ENCODE measurements around the gene GRWD1.
A peak's percentile ranks its signal among the peaks of the same experiment; 100 is the strongest.

GRWD1 gene

GRCh38 chr19:48493718-48494401 is 48.1 kb downstream of the GRWD1 start:
- Histone ChIP-seq H3K27me3 (peaks cover 51% of the 10 kb centered on the region), H3K9me3 (no peaks in the 10 kb centered on the region), H3K36me3 (no peaks in the 10 kb centered on the region), H3K4me1 (0 out of 2 replicates have a peak, but pooled peaks cover 2% of the 10 kb centered on the region), H3K4me3 (ENCODE audit: low read depth, low read length) (peak overlapping the region; percentile 41)
- no peak for DNase-seq
- TF ChIP-seq, protein P1, sequence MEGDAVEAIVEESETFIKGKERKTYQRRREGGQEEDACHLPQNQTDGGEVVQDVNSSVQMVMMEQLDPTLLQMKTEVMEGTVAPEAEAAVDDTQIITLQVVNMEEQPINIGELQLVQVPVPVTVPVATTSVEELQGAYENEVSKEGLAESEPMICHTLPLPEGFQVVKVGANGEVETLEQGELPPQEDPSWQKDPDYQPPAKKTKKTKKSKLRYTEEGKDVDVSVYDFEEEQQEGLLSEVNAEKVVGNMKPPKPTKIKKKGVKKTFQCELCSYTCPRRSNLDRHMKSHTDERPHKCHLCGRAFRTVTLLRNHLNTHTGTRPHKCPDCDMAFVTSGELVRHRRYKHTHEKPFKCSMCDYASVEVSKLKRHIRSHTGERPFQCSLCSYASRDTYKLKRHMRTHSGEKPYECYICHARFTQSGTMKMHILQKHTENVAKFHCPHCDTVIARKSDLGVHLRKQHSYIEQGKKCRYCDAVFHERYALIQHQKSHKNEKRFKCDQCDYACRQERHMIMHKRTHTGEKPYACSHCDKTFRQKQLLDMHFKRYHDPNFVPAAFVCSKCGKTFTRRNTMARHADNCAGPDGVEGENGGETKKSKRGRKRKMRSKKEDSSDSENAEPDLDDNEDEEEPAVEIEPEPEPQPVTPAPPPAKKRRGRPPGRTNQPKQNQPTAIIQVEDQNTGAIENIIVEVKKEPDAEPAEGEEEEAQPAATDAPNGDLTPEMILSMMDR (IDR thresholded peaks at IDR 0.05; ENCODE audit: low read depth, low read length), result no peak

DNA sequence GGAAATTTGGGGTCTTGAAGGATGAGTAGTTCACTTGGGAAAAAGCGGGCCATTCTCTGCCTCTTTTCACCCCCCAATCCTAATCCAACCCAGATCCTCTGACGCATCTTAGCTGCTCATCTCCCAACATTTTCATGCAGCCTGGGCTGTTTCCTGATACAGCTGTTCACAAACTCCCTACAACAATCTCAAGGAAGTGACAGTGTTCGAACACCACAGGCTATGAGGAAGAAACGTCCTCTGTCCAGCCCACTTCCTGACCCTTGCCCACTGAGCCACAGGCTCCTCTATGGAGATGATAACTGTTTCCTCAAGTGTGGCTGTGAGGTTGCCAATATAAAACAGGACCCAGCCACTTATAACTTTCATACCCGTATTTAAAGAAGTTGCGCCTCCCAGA is 49.6 kb downstream of the GRWD1 start:
- Histone ChIP-seq H3K9me3 (no peaks in the 10 kb centered on the region), H3K36me3 (no peaks in the 10 kb centered on the region), H3K4me1 (0 out of 2 replicates have a peak, but pooled peaks cover 2% of the 10 kb centered on the region), H3K4me3 (ENCODE audit: low read depth, low read length) (no peak overlapping the region), H3K27me3 (peaks cover 61% of the 10 kb centered on the region)
- TF ChIP-seq, protein P1 (IDR thresholded peaks at IDR 0.05; ENCODE audit: low read depth, low read length), result no peak
- no peak for DNase-seq

- Histone ChIP-seq H3K27me3 (peaks cover 63% of the 10 kb centered on the region), H3K9me3 (no peaks in the 10 kb centered on the region), H3K4me3 (ENCODE audit: low read depth, low read length) (no peak overlapping the region), H3K4me1 (0 out of 2 replicates have a peak, but pooled peaks cover 2% of the 10 kb centered on the region), H3K36me3 (no peaks in the 10 kb centered on the region)
- TF ChIP-seq, protein P1 (IDR thresholded peaks at IDR 0.05; ENCODE audit: low read depth, low read length), result no peak
- DNase-seq, result no peak
Measured at GRCh38 chr19:48496959-48497727, 51.4 kb downstream of the GRWD1 start.

GRCh38 chr19:48497728-48498594 is 52.2 kb downstream of the GRWD1 start:
- DNase-seq, result no peak
- peaks cover 63% of the 10 kb centered on the region for H3K27me3 ChIP-seq
- H3K9me3 ChIP-seq, result no peaks in the 10 kb centered on the region
- TF ChIP-seq, protein P1 (IDR thresholded peaks at IDR 0.05; ENCODE audit: low read depth, low read length), result no peak
- H3K4me1 ChIP-seq, result 0 out of 2 replicates have a peak, but pooled peaks cover 3% of the 10 kb centered on the region
- no peak overlapping the region for H3K4me3 ChIP-seq (ENCODE audit: low read depth, low read length)
- H3K36me3 ChIP-seq, result no peaks in the 10 kb centered on the region

- TF ChIP-seq, protein P1 (IDR thresholded peaks at IDR 0.05; ENCODE audit: low read depth, low read length), result 0 out of 2 replicates have a peak, but pooled peaks have one; percentile 6
- Histone ChIP-seq H3K4me1 (0 out of 2 replicates have a peak, but pooled peaks cover 3% of the 10 kb centered on the region), H3K4me3 (ENCODE audit: low read depth, low read length) (no peak overlapping the region), H3K9me3 (no peaks in the 10 kb centered on the region), H3K27me3 (peaks cover 60% of the 10 kb centered on the region), H3K36me3 (no peaks in the 10 kb centered on the region)
- DNase-seq, result no peak
Measured at GRCh38 chr19:48498595-48499311, 53.0 kb downstream of the GRWD1 start.

All from BE2C (cell line).